Left renal cortex interstitium (tissue), 4 donors: Measurements from ENCODE around the gene OSBPL1A. TPM values are rescaled to one million over a fixed set of nuclear protein-coding genes. Genes with fewer than 3 reads are reported as not detected.
A peak's percentile ranks its signal among the peaks of the same experiment; 100 is the strongest.

ENCODE experiments used
- DNase-seq, 4 donors: peaks; one replicate each; pipeline ENCODE4 v3.0.0-alpha.2; 2013; ENCODE audit warnings: low read depth in 4 of 4, low spot score in 2 of 4, missing footprints in 1 of 4
- polyA plus RNA-seq, 4 donors: library from polyadenylated mRNA; unstranded; fragments of 120-200 nt; gene quantifications; one replicate each; pipeline ENCODE4 v1.2.1, GENCODE V29; 2013; ENCODE audit not compliant: insufficient read length in 4 of 4

OSBPL1A gene
- polyA plus RNA-seq: 10 to 100 TPM; 46.5 to 56.9 (median 49.7) TPM

DNA sequence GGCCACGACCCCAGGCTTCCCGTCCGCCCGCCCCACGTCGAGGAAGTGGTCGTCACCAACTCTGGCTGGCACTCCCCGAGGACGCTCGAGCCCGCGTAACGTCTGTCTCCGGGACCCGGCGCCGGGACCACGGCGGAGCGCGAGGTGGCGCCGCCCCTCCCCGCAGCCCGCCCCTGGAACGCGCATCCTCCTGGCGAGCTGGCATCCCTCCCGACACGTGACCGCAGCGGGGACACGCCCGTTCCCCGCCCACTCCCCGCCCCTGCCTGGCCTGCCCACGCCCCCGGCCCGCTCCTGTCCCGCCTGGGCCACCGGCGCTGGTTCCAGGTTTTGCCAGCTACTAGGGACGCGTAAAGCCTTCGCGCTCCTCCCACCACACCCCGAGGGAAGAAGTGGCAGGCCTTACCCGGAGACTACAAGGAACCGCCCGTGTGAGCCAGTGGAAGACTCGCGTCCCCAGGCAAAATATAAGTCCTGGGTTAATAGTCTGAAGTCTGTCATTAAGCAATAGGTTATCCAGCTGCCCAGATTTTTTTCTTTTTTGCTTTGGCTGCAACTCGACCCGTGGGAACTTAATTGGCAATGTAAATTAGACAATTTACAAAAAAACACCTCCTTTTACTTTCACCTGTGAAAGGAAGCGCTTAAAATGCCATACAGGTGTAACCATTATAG lies at the start of gene OSBPL1A:
Gene OSBPL1A, minus strand, starts transcription at position 131 of the 675 bp plus-strand sequence. CDS start 20,291 bp downstream, outside the sequence.
- DNase-seq: peak; percentile 69 to 84 (median 77)

DNA sequence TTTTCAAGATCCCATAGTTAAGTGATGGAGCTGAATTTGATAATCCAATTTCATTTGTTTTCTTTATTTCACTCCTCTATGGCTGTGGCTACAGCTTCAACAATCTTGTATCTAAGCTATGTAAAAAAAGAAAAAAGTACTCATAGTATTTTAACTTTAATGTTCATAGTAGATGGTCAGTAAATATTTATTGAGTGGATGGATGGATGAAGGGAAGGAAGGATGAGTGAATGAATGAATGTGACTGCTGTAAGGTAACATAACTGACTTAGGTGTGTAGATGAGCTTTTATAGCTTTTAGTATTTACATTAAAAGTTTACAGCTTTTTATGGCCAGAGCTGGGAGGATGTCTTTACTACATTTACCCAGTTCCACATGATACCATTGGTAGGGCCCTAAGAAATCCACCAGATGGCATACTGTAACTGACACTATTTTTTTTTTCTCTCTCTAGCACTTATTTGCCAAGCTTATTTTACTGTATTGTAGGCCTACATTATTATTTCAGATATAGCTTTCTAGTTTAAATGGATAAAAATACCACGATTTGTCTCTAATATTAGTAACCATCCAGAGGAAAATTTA lies 49.4 kb upstream of the OSBPL1A start:
- DNase-seq: no peak

DNA sequence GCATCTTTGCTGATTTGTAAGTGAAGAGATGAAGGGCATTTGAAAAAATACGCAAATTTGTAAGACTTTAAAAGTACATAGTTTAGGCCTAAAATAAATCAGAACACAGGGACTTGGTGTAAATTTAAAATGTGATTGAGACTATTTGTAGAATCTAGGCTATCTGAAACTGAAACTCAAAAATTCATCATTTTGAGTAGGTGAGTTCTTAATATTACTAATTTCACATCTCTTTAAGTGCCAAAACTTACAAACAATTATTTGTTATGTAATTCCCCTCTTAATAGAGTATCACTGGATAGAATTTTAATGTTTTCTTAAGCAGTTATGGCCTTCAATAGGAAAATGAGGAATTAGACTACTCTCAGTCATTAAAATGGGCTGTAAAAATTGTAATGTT lies 48.8 kb upstream of the OSBPL1A start:
- DNase-seq: no peak

DNA sequence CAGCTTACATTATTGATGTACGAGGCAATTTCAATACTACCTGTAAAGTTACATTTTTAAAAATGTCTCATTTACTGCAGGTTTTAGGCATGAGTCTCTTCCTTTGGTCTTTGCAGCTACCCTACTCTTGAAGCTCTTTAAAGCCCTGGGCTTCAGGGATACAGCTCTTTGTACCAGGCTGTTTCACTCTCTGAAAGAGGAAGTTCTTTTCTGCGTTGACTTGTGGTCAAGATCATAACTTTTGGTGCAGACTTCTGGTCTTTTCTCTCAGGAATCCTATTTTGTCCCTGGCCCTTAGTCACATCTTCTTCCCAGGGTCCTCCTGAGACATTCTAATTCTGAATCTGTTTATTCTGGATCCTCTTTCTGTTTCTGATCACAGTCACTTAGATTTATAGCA lies 46.2 kb upstream of the OSBPL1A start:
- no peak for DNase-seq

DNA sequence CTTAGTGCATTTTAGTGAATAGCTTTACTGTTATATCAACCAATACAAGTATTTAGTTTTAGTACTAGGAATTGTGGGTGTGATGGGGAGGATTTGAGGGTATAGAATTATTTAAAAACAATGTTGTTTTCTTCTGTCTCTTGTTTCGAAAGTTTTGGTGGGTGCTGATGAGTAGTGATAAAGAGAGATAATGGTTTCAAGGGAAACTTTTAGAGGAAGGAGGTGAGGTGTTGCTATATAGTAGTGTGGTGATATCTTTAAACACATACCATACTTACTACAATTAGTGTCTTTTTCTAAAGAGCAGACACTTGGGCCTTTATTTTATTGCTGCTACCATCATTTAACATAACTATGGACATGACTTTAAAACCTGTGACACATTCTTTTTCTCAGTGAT lies 39.3 kb upstream of the OSBPL1A start:
- no peak for DNase-seq

DNA sequence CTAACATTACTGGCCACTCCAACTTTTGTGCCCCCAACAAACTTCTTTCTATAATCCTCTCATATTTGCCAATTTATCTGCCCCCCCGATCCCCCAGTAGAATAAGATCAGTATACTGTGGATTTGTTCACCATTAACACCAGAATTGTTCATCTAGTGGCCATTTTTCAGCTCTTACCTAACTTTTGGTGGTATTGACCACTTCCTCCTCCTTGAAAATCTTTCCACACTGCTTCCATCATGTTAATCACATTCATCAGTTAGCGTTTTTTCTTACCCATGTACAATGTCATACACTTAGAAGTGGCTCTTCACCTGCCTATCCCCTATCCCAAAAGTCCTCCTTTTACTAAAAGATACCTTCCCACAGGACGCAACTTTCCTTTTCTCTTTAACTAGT lies 35.0 kb upstream of the OSBPL1A start:
- no peak for DNase-seq

DNA sequence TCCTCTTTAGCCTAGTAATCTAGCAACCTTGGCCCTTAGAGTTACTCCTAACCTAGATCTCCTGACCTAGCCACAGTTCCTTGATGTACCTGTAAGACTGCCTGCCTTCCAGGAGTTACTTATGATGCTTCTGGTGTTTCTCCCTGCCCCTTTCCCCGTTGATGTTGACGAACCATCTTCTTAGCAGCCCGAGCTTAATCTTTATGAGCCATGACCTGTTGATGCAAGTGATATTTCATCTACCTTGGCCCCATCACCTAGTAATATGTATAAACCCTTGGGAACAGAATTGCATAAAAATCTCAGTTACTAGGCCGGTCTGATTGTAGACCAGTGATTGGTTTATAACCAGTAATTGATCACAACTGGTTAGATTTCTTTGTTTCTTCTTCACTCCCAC lies 31.6 kb upstream of the OSBPL1A start:
- DNase-seq: no peak

DNA sequence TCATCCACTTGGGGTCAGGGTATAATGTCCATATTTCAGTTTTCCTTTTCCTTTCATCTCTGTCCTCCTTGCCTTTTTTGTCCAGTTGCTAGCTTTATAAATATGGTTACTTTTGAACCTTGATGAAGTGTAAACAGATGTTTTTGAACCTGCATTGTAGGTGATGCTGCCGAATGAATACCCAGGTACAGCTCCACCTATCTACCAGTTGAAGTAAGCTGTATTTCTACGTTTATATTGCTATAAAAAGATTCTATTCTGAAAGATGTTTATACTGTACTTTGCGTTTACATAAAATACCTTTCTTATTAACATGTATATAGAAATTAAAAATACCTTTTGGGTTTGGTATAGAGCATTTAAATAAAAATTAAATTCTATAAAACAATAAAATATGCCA lies 31.1 kb upstream of the OSBPL1A start:
- DNase-seq: no peak

DNA sequence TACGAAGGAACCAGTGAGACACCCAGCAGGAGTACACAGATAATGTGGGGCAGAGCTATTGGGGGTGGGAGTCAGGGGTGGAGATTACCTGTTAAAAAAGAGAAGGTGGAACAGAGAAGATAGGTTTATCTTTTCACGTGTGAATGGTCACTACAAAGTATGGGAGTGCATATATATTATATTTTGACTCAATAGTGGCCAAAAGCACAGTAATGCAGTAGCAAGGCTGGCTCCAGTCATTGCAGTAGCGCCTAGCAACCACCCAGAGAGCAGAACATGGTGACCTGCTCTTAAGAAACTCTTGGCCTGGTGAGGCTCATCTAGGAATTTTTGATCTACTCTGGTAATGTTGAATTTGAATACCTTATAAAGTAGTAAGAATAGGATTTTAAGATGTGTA lies 29.9 kb upstream of the OSBPL1A start:
- no peak for DNase-seq

DNA sequence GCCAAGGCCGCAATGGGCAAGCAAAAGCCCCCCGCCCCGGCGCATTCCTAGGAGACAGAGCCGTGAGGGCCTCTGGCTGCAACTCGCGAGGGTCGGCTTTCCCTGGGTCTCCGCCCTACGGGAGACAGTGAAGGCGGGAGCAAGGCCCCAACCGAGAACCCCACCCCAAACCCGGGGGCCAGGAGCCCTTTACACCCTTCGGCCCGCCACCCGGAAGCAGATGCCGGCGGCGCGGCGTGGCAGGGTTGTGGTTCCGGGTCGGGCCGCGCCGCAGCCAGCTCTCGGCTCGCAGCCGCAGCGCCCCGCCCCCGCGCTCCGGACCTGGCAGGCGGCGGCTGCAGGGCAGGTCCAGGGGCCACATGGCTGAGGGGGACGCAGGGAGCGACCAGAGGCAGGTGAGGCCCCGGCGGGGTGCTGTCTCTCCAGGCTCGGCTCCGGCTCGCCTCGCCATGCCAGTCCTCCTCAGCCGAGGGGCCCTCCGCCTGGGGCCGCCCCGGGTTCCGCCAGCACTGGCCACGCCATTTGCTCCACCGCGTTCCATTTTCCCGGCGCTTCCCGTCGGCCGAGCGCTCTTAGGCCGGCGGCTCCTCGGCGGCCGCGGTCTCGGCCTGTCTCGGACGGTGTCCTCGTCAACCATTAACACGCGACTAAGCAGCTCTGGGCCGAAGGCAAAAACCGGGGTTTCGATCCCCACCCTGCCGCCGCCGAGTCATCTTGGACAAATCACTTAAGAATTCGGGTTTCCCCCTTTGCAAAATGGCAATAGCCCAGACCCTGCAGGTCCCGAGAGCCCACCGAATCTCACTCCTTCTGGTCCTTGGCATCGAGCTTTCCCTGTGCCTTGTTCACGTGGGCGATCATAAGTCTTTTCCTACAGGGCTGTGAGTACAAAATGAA lies 29.0 kb upstream of the OSBPL1A start, which contains the start of gene IMPACT:
Gene IMPACT, plus strand, starts transcription at position 273 of the 897 bp plus-strand sequence. Its CDS starts 87 bp downstream, at position 360.
- peak; percentile 60 to 79 (median 68) for DNase-seq

DNA sequence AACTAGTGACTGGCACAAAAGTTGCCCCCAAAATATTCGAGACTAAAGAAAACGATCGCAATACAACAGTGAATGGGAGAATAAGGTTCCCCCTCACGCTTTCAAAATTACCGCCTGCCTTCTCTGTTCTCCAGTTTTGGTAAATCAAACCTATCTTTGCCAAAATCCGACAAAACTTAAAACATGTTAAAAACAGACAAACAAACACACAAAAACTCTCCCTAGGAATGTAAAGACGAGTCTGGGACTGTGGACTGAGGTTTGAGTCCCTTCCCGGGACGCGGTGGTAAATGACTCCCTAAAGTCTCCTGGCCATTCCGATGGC lies 28.4 kb upstream of the OSBPL1A start:
- no peak for DNase-seq

DNA sequence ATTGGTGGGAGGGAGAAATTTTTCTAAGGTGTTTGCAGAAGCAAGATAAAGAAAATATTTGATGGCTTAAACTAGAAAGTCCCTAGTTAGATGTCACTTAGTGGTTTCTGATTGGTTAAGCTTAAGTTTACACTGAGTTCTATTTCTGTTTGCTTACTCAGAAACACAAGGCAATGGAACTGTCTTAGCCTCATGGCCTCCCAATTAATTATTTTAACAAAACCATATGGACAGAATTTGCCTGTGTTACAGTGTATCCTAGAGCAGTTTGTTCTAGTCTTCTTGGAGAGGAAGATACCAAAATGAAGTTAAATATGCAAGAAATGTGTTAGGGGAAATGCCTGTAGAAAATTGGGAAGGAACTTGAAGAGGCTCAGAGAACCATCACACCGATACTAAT lies 24.2 kb upstream of the OSBPL1A start:
- DNase-seq: no peak

DNA sequence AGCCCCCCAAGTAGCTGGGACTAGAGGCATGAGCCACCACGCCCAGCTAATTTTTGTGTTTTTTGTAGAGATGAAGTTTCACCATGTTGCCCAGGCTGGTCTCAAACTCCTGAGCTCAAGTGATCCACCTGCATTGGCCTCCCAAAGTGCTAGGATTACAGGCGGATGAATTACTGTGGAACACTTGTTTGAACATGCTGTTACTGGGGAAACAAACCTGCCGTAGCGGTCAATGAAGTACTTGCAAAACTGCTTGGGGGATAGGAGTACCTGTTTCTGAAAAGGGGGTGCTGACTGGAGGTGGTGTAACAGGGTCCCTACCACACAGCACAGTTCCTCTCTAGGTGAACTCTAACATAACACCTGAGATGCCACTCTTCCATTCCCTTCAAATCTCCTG lies 22.9 kb upstream of the OSBPL1A start:
- no peak for DNase-seq

DNA sequence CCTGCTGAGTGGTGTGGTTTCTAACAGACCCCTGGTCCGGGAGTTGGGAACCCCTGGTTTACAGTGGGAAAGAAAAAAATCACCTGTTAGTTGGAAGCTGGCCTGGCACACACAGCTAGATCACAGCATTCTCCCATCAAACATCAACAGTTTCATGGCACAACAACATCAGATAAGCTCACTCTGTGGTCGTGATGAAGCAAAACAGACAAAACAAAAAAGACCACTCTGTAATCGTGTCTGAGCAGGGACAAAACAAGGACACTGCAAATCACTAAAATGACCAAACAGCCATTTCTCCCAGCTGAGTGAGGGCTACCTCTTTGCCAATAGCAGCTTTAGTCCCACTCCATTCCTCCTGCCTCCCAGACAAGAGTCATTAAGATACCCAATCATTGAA lies 19.9 kb upstream of the OSBPL1A start:
- DNase-seq: no peak

DNA sequence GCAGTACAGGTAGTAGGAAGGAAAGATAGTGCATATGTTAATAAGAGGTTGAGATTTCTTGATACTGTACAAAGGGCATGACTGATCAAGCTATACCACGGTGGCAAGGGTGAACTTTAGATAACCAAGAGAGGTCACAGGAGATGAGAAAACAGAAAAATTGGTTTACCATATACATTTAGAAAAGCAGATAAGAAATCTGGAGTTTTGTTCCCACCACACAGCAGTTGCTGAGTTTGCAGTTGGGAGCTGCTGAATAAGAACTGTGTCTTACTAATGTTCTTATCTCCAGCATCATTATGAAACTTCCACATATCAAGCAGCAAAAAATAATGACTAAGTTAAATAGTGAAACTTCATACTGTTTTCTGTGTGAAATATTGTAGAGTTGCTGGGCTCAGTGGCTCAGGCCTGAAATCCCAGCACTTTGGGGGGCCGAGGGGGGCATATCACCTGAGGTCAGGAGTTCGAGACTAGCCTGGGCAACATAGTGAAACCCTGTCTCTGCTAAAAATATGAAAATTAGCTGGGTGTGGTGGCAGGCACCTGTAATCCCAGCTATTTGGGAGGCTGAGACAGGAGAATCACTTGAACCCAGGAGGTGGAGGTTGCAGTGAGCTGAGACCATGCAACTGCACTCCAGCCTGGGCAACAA lies 16.9 kb upstream of the OSBPL1A start:
- DNase-seq: no peak

DNA sequence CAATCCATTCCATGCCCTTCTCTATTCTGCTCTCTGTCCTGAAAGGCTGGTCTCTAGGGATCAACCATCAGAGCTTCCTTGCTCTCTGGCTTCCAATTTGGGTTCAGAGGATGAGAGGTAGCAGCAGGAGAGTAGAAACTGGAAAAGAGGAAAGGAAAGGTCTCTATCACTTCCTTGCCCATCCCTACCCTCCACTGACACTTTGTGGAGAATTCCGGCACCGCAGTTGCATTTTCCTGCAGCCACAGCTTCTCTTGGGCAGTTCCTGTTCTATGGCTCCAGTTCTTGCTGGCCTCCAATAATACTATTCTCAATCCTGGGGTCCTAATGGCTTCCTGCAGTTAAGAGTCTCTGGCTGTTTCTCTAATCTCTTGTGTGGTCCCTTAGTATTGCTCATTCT lies 15.5 kb upstream of the OSBPL1A start:
- DNase-seq: no peak

DNA sequence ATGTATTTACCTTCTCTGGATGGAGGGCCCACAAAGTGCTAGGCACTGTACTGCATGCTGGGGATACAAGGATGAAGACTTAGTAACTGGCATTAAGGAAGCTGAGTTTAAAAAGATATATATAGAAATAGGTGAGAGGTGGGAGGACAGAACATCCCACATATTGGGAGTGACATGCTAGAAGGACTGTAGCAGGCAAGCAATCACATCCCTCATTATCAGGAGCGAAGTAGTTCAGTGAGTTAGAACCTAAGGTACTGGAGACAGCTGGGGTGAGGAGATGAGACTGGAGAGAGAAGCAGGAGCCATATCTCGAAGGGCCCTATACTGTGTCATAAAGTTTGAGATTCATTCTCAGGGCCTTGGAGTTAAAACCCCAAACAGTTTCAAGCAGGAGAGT lies 10.9 kb upstream of the OSBPL1A start:
- DNase-seq: no peak

DNA sequence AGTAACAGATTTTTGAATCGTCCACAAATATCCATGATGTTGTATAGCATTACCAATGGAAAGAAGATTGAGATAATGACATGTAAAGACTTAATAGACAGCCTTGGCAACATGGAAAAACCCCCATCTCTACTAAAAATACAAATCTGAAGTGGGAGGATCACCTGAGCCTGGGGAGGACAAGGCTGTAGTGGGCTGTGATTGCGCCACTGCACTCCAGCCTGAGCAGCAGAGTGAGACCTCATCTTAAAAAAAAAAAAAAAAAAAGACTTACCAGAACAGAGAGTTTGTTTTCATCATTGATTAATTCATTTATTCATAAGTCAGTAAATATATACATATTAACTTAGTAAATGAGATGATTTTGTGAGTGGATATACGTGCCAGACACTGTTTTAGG lies 7.0 kb upstream of the OSBPL1A start:
- DNase-seq: no peak

DNA sequence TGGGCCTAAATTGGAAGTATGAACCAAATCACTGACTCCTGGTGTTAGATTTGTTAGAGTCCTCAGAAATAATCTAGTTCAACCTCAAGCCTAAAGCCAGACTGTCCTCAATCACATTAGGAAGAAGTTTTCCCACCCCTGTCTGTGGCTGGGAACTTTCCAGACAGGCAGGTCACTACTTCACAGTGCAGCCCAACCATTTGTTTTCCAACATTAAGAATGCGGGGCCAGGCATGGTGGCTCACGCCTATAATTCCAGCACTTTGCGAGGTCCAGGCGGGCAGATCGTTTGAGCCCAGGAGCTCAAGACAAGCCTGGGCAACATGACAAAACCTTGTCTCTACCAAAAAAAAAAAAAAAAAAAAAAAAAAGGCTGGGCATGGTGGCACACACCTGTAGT lies 5.5 kb upstream of the OSBPL1A start:
- DNase-seq: no peak

DNA sequence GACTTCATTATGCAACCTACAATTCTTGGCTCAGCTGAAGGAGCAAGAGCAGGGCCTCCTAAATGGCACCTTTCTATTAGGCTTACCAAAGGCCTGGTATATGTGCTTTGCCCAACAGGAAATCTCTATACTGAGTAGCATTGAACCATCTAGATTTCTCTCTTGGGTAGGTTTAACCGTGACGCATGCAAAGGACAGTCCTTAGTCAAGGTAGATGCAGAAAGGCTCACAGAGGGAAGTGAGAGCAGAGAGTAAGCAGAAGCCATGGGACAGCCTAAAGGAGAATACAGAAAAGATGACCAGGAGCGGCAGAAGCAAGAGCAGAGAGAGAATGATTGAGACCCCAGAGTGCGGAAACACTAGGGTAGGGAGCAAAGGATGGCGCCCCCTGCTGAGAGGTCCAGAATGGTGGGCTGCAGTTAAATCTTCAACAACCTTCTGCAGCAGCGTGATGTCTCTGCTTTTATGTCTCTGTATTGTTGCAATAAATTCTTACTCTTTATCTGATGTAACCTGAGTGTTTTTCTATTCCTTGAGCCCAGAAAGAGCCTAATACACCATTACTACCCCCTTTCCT lies 4.7 kb upstream of the OSBPL1A start:
- no peak for DNase-seq

DNA sequence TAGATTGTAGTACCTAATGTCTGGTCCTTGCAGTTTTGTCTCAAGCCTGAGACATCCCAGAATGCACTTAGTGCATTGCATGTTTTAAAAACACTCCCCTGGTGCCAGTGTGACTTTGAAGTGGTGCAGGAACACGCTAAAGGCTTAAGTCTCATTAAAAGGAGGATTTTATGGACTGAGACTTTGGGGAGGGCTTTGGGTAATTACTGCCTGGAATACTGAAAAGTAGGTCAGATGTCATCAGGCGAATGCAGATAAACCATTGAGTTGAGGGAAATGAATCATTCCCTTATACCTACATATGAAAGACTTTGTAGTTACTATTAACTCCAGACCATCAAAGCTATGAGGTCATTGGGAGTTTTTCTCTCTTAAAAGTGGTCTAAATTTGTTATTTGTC lies 3.0 kb upstream of the OSBPL1A start:
- no peak for DNase-seq
